H1 (cell line): ENCODE measurements around the gene CHN2. TPM values are rescaled to one million over a fixed set of nuclear protein-coding genes. Genes with fewer than 3 reads are reported as not detected.

Experiments used
- CTCF ChIA-PET: fragments of 300-600 bp; sonication (Branson Sonifier 250); formaldehyde crosslinking; loops from one replicate; lab custom pipeline; 2021; ENCODE audit not compliant: partially characterized antibody; lab: Charles Lee
- POLR2A ChIA-PET: fragments of 300-600 bp; sonication (Branson Sonifier 250); formaldehyde crosslinking; loops from one replicate; lab custom pipeline; 2021; ENCODE audit warnings: inconsistent platforms; ENCODE audit not compliant: partially characterized antibody; lab: Charles Lee
- DNase-seq, 2 experiments: peaks; one replicate each; pipeline versions ENCODE4 v3.0.0 to v3.0.0-alpha.2; 2010 to 2022; ENCODE audit warnings: low spot score in 2 of 2, low read depth in 1 of 2, mixed read lengths in 1 of 2
- FAIRE-seq: peaks from 2 replicates; lab custom pipeline; 2011; peaks lifted over from hg19 to GRCh38; lab: Jason Lieb, UNC
- H2AFZ ChIP-seq: 2 replicates; pipeline ENCODE4 v1.8.1; 2012; ENCODE audit warnings: low read length, inconsistent platforms
- H2AK5ac ChIP-seq: 2 replicates; pipeline ENCODE4 v1.6.1; 2013; ENCODE audit warnings: low read depth, low read length
- H2BK120ac ChIP-seq: replicated peaks from 2 replicates; pipeline ENCODE3; 2013; ENCODE audit warnings: low read depth, low read length, inconsistent platforms
- H2BK12ac ChIP-seq: 2 replicates; pipeline ENCODE4 v1.6.1; 2013; ENCODE audit warnings: low read depth, low read length
- H2BK15ac ChIP-seq: 2 replicates; pipeline ENCODE4 v1.6.1; 2013; ENCODE audit warnings: low read length
- H2BK20ac ChIP-seq: 2 replicates; pipeline ENCODE4 v1.6.1; 2013; ENCODE audit warnings: low read length
- H2BK5ac ChIP-seq: 2 replicates; pipeline ENCODE4 v1.6.1; 2013; ENCODE audit warnings: low read depth, low read length
- H3K14ac ChIP-seq: 2 replicates; pipeline ENCODE4 v1.6.1; 2013; ENCODE audit warnings: inconsistent platforms; ENCODE audit not compliant: insufficient read length
- H3K18ac ChIP-seq: 2 replicates; pipeline ENCODE4 v1.6.1; 2013; ENCODE audit warnings: low read length; ENCODE audit errors: extremely low read depth
- H3K23ac ChIP-seq: 2 replicates; pipeline ENCODE4 v1.6.1; 2013; ENCODE audit warnings: inconsistent platforms; ENCODE audit not compliant: insufficient read length
- H3K23me2 ChIP-seq: 2 replicates; pipeline ENCODE4 v1.6.1; 2013; ENCODE audit warnings: low read depth, low read length
- H3K27ac ChIP-seq: 2 replicates; pipeline ENCODE4 v1.6.1; 2011; ENCODE audit warnings: low read depth, low read length, inconsistent platforms
- H3K27me3 ChIP-seq, 4 experiments: replicated peaks in 1 of 4; 1 replicate in 1 of 4; 2 replicates in 3 of 4; pipeline versions ENCODE4 v1.6.1 to v1.8.1; 2011 to 2013; ENCODE audit warnings: low read length in 3 of 4, mild to moderate bottlenecking in 3 of 4, inconsistent platforms in 2 of 4, mixed read lengths in 2 of 4, moderate library complexity in 1 of 4; ENCODE audit not compliant: control insufficient read depth in 3 of 4, insufficient read depth in 3 of 4; ENCODE audit errors: extremely low read depth in 1 of 4
- H3K36me3 ChIP-seq, 4 experiments: 2 replicates each; pipeline versions ENCODE4 v1.6.1 to v1.8.1; 2011 to 2013; ENCODE audit warnings: mild to moderate bottlenecking in 4 of 4, low read length in 3 of 4, moderate library complexity in 2 of 4, control low read depth in 1 of 4, inconsistent platforms in 1 of 4; ENCODE audit not compliant: insufficient read depth in 4 of 4, control insufficient read depth in 2 of 4
- H3K4ac ChIP-seq: replicated peaks from 2 replicates; pipeline ENCODE3; 2013; ENCODE audit warnings: low read length, low read depth, mixed read lengths, inconsistent platforms; ENCODE audit not compliant: insufficient read length
- H3K4me1 ChIP-seq, 4 experiments: replicated peaks in 1 of 4; 1 replicate in 1 of 4; 2 replicates in 3 of 4; pipeline versions ENCODE4 v1.6.1 to v1.8.1; 2011 to 2013; ENCODE audit warnings: low read length in 3 of 4, inconsistent platforms in 2 of 4, mixed read lengths in 1 of 4; ENCODE audit not compliant: insufficient read depth in 4 of 4, control insufficient read depth in 3 of 4
- H3K4me2 ChIP-seq, 2 experiments: 2 replicates each; pipeline versions ENCODE4 v1.6.1 to v1.8.1; 2011 to 2013; ENCODE audit warnings: low read depth in 2 of 2, low read length in 2 of 2, control low read depth in 1 of 2, inconsistent platforms in 1 of 2, mild to moderate bottlenecking in 1 of 2; ENCODE audit not compliant: insufficient read depth in 1 of 2
- H3K4me3 ChIP-seq, 4 experiments: fragments of 200-600, 300-600 bp in 1 of 4; sonication (generic), shearing (Covaris generic), sonication (Bioruptor Twin) in 1 of 4; 2 replicates each; pipeline versions ENCODE4 v1.5.1 to v1.8.1; 2011 to 2016; ENCODE audit warnings: low read length in 4 of 4, low read depth in 3 of 4, control low read depth in 2 of 4, inconsistent platforms in 2 of 4, mild to moderate bottlenecking in 2 of 4, mixed read lengths in 1 of 4, moderate library complexity in 1 of 4; ENCODE audit not compliant: insufficient read depth in 2 of 4; ENCODE audit errors: extremely low read depth in 1 of 4
- H3K56ac ChIP-seq: replicated peaks from 2 replicates; pipeline ENCODE3; 2013; ENCODE audit warnings: low read depth, mild to moderate bottlenecking, mixed read lengths, low read length, inconsistent platforms; ENCODE audit not compliant: insufficient read length
- H3K79me1 ChIP-seq: 2 replicates; pipeline ENCODE4 v1.6.1; 2013; ENCODE audit warnings: low read depth, low read length, control low read depth
- H3K79me2 ChIP-seq, 2 experiments: 2 replicates each; pipeline versions ENCODE4 v1.6.1 to v1.8.1; 2012 to 2013; ENCODE audit warnings: low read length in 2 of 2, mild to moderate bottlenecking in 2 of 2, inconsistent platforms in 1 of 2; ENCODE audit not compliant: insufficient read depth in 2 of 2, control insufficient read depth in 1 of 2
- H3K9ac ChIP-seq, 4 experiments: replicated peaks in 1 of 4; 1 replicate in 1 of 4; 2 replicates in 3 of 4; pipeline versions ENCODE4 v1.6.1 to v1.8.1; 2011 to 2013; ENCODE audit warnings: low read depth in 3 of 4, low read length in 3 of 4, control low read depth in 2 of 4, mild to moderate bottlenecking in 2 of 4, moderate library complexity in 2 of 4, inconsistent platforms in 1 of 4; ENCODE audit errors: extremely low read depth in 1 of 4
- H3K9me3 ChIP-seq, 2 experiments: 2 replicates each; pipeline versions ENCODE4 v1.6.1 to v1.8.1; 2012 to 2013; ENCODE audit warnings: mild to moderate bottlenecking in 2 of 2, moderate library complexity in 2 of 2, control low read depth in 1 of 2, inconsistent platforms in 1 of 2, low read depth in 1 of 2, low read length in 1 of 2, mixed read lengths in 1 of 2; ENCODE audit not compliant: insufficient read depth in 2 of 2
- H4K20me1 ChIP-seq, 2 experiments: replicated peaks in 1 of 2; 2 replicates each; pipeline versions ENCODE3 to v1.8.1; 2011 to 2013; ENCODE audit warnings: inconsistent platforms in 2 of 2, low read length in 2 of 2, mild to moderate bottlenecking in 1 of 2; ENCODE audit not compliant: insufficient read depth in 2 of 2, control insufficient read depth in 1 of 2
- H4K5ac ChIP-seq: 2 replicates; pipeline ENCODE4 v1.6.1; 2013; ENCODE audit warnings: low read length, low read depth, mixed read lengths, inconsistent platforms; ENCODE audit not compliant: insufficient read length
- H4K8ac ChIP-seq: 2 replicates; pipeline ENCODE4 v1.8.0; 2013; ENCODE audit warnings: mild to moderate bottlenecking, moderate library complexity, low read length, inconsistent platforms; ENCODE audit not compliant: insufficient read depth; ENCODE audit errors: extremely low read depth
- H4K91ac ChIP-seq: replicated peaks from 2 replicates; pipeline ENCODE3; 2013; ENCODE audit warnings: low read length, mixed read lengths, inconsistent platforms; ENCODE audit not compliant: insufficient read length
- BACH1 ChIP-seq: IDR thresholded peaks from 2 replicates; pipeline ENCODE4 v1.6.1; 2012; ENCODE audit warnings: low read length, improper control_type of control experiment
- CHD2 ChIP-seq: IDR thresholded peaks from 2 replicates; pipeline ENCODE4 v1.6.1; 2012; ENCODE audit warnings: low read length, improper control_type of control experiment
- HDAC2 ChIP-seq, 2 experiments: fragments of 300-600 bp in 1 of 2; sonication (generic) in 1 of 2; IDR thresholded peaks; 2 replicates each; pipeline ENCODE4 v1.6.1; 2011 to 2012; ENCODE audit warnings: low read depth in 2 of 2, low read length in 2 of 2, mild to moderate bottlenecking in 2 of 2, moderate library complexity in 2 of 2, borderline replicate concordance in 1 of 2, inconsistent platforms in 1 of 2
- RNF2 ChIP-seq: fragments of 200-900, 300-1000 bp; sonication (generic); IDR thresholded peaks from 2 replicates; pipeline ENCODE4 v1.7.1; 2016; ENCODE audit warnings: borderline replicate concordance, low read depth, mild to moderate bottlenecking, antibody characterized with exemption, low read length; ENCODE audit not compliant: poor library complexity, severe bottlenecking; ENCODE audit errors: missing control alignments
- RXRA ChIP-seq: IDR thresholded peaks from 2 replicates; pipeline ENCODE4 v1.6.1; 2011; ENCODE audit warnings: low read depth, mild to moderate bottlenecking, low read length, moderate library complexity; ENCODE audit not compliant: insufficient read depth
- SIRT6 ChIP-seq: IDR thresholded peaks from one replicate; pipeline ENCODE4 v1.7.1; 2012; ENCODE audit warnings: low read length, inconsistent platforms
- SP2 ChIP-seq: IDR thresholded peaks from 2 replicates; pipeline ENCODE4 v1.6.1; 2012; ENCODE audit warnings: mild to moderate bottlenecking, low read length, inconsistent platforms
- TAF1 ChIP-seq: IDR thresholded peaks from 2 replicates; pipeline ENCODE4 v1.6.1; 2011; ENCODE audit warnings: mild to moderate bottlenecking, low read depth, low read length
- TCF12 ChIP-seq: IDR thresholded peaks from 2 replicates; pipeline ENCODE4 v1.6.1; 2011; ENCODE audit warnings: low read depth, mild to moderate bottlenecking, low read length
- WGBS, 2 experiments: shearing (Covaris generic) in 1 of 2; methylation state at CpG; one replicate each; pipeline versions ENCODE4 v1.1.6 to v1.1.7; 2013 to 2015; ENCODE audit warnings: low lambda C conversion rate in 2 of 2, mixed read lengths in 2 of 2, inconsistent platforms in 1 of 2, low coverage in 1 of 2, missing lambda C conversion rate in 1 of 2; ENCODE audit not compliant: insufficient replicate concordance in 2 of 2, insufficient coverage in 1 of 2, insufficient read length in 1 of 2; ENCODE audit errors: extremely low coverage in 1 of 2, missing lambda C conversion rate in 1 of 2; 5-methylcytosine and 5-hydroxymethylcytosine counted together
- polyA plus RNA-seq, 7 experiments: library from polyadenylated mRNA; depleted of rRNA in 3 of 7; stranded (reverse) in 5 of 7; unstranded in 2 of 7; fragments of >200 nt in 5 of 7; fragments of 200-250 nt in 2 of 7; gene quantifications; 1 replicate in 5 of 7; 2 replicates in 1 of 7; 4 replicates in 1 of 7; pipeline versions ENCODE4 v1.2.1 to v1.2.3, GENCODE V29; 2011 to 2013; ENCODE audit warnings: missing spikeins in 2 of 7, mixed read lengths in 2 of 7
- total RNA-seq: library from RNA; stranded (reverse); fragmentation: NEBNext Ultra II Directional; extraction: Animal tissue kit (Norgen Biotek cat#: 25700); gene quantifications from 2 replicates; pipeline ENCODE4 v1.2.1, GENCODE V29; 2021

CHN2 gene
- total and polyA plus RNA-seq, 2 of the 8 experiments (the other 6 are each of a cell fraction or from before 2014, with no cell fraction given): 2.9 to 4.8 TPM

GRCh38 chr7:29459589-29459988 lies 265.0 kb downstream of the CHN2 start:
- H3K23me2 ChIP-seq: no peaks in the 10 kb centered on the region
- no peaks in the 10 kb centered on the region for H3K27me3 ChIP-seq

More at GRCh38 chr7:29459589-29459988, 265.0 kb downstream of the CHN2 start:
- H3K9ac ChIP-seq: no peak overlapping the region
- H3K4me1 ChIP-seq: 0 out of 7 replicates have a peak, but pooled peaks cover 0 to 2% (median 0%) of the 10 kb centered on the region in 4 experiments
- H3K9me3 ChIP-seq: no peaks in the 10 kb centered on the region
- no peak overlapping the region for H2AK5ac ChIP-seq
- H3K23ac ChIP-seq: no peak overlapping the region
- H3K4me3 ChIP-seq: no peak overlapping the region
- no peak overlapping the region for H3K4me2 ChIP-seq
- no peak overlapping the region for H2BK20ac ChIP-seq
- no peak overlapping the region for H3K56ac ChIP-seq
- TF ChIP-seq SIRT6: no peak
- no peak for TF ChIP-seq SP2
- TF ChIP-seq RXRA: no peak
- no peak for TF ChIP-seq TAF1
- no peak for TF ChIP-seq RNF2
- TF ChIP-seq HDAC2 (IDR thresholded peaks at IDR 0.05; ENCODE audit: borderline replicate concordance in 1 of 2, low read depth in 2 of 2, low read length in 2 of 2): no peak
- no peak for TF ChIP-seq BACH1
- TF ChIP-seq CHD2: no peak
- no peak for TF ChIP-seq TCF12
- TF ChIP-seq, all 59 proteins: peak for 0
- Histone ChIP-seq H3K14ac (no peak overlapping the region), H3K4ac (no peak overlapping the region), H2BK15ac (no peak overlapping the region), H3K18ac (no peak overlapping the region), H2BK120ac (no peak overlapping the region), H3K79me2 (no peaks in the 10 kb centered on the region), H2AFZ (no peak overlapping the region), H3K79me1 (no peaks in the 10 kb centered on the region), H4K20me1 (no peaks in the 10 kb centered on the region), H2BK12ac (no peak overlapping the region), H4K91ac (no peak overlapping the region), H4K5ac (no peak overlapping the region), H2BK5ac (no peak overlapping the region), H3K27ac (no peak overlapping the region), H4K8ac (no peak overlapping the region), H3K36me3 (no peaks in the 10 kb centered on the region)
- 84% methylated on average over 8 of the region's 8 CpGs; no CpG with 5 or more reads in 1 of the 2 experiments for WGBS, 2 experiments
- POLR2A ChIA-PET: no interaction called here
- CTCF ChIA-PET: no interaction called here
- FAIRE-seq (no peak), DNase-seq (no peak)
